Parathyroid adenoma (tissue), 2 donors: ENCODE data around the gene RBP4.
A peak's percentile ranks its signal among the peaks of the same experiment; 100 is the strongest.

Experiments
- H2AFZ ChIP-seq: fragments of 300-600 bp; sonication (generic); one replicate; pipeline ENCODE4 v1.7.0; 2017; ENCODE audit warnings: antibody characterized with exemption, mild to moderate bottlenecking
- H3K27ac ChIP-seq: fragments of 300-600 bp; sonication (generic); one replicate; pipeline ENCODE4 v1.7.0; 2017
- H3K27me3 ChIP-seq: fragments of 300-600 bp; sonication (generic); one replicate; pipeline ENCODE4 v1.7.0; 2017; ENCODE audit warnings: low read length; ENCODE audit not compliant: control insufficient read depth, insufficient read depth
- H3K36me3 ChIP-seq: fragments of 300-600 bp; sonication (generic); one replicate; pipeline ENCODE4 v1.7.0; 2017; ENCODE audit warnings: low read length; ENCODE audit not compliant: control insufficient read depth, insufficient read depth
- H3K4me1 ChIP-seq: fragments of 300-600 bp; sonication (generic); one replicate; pipeline ENCODE4 v1.7.0; 2017; ENCODE audit warnings: control low read depth
- H3K4me2 ChIP-seq: fragments of 300-600 bp; sonication (generic); one replicate; pipeline ENCODE4 v1.7.0; 2017; ENCODE audit warnings: low read length
- H3K4me3 ChIP-seq: fragments of 300-600 bp; sonication (generic); one replicate; pipeline ENCODE4 v1.7.0; 2017; ENCODE audit warnings: low read depth, low read length
- H3K79me2 ChIP-seq: fragments of 300-600 bp; sonication (generic); one replicate; pipeline ENCODE4 v1.7.0; 2017; ENCODE audit warnings: control low read depth
- H3K9ac ChIP-seq: fragments of 300-600 bp; sonication (generic); one replicate; pipeline ENCODE4 v1.7.0; 2017; ENCODE audit warnings: mild to moderate bottlenecking
- H3K9me3 ChIP-seq: fragments of 300-600 bp; sonication (generic); one replicate; pipeline ENCODE4 v1.7.0; 2017; ENCODE audit warnings: low read length; ENCODE audit not compliant: control insufficient read depth
- CTCF ChIP-seq: fragments of 300-600 bp; sonication (generic); IDR thresholded peaks from one replicate; pipeline ENCODE4 v1.7.0; 2017; ENCODE audit warnings: antibody characterized with exemption, mild to moderate bottlenecking
- donor health status: primary hyperparathyroidism.

The RBP4 gene

GRCh38 chr10:93601146-93601773 is at the start of gene RBP4:
RBP4 (minus strand) TSS chr10:93601235; CDS start chr10:93601028, 207 bp downstream.
- H3K79me2 ChIP-seq: no peaks in the 10 kb centered on the region
- no peak within 1 kb of the TSS for H2AFZ ChIP-seq
- no peaks in the 10 kb centered on the region for H3K4me1 ChIP-seq
- no peak within 1 kb of the TSS for H3K9ac ChIP-seq
- no peaks in the 10 kb centered on the region for H3K27me3 ChIP-seq
- H3K27ac ChIP-seq: no peak within 1 kb of the TSS
- no peak for TF ChIP-seq CTCF
- peak within 1 kb of the TSS; percentile 38 for H3K4me2 ChIP-seq
- no peaks in the 10 kb centered on the region for H3K36me3 ChIP-seq
- H3K9me3 ChIP-seq: no peaks in the 10 kb centered on the region
- no peak within 1 kb of the TSS for H3K4me3 ChIP-seq

GRCh38 chr10:93639791-93640190 is 38.8 kb upstream of the RBP4 start:
- no peaks in the 10 kb centered on the region for H3K36me3 ChIP-seq
- H3K27me3 ChIP-seq: no peaks in the 10 kb centered on the region
- H3K4me1 ChIP-seq: no peaks in the 10 kb centered on the region
- no peak overlapping the region for H3K4me2 ChIP-seq
- no peaks in the 10 kb centered on the region for H3K9me3 ChIP-seq
- H3K4me3 ChIP-seq: no peak overlapping the region
- H3K9ac ChIP-seq: no peak overlapping the region
- no peaks in the 10 kb centered on the region for H3K79me2 ChIP-seq
- H2AFZ ChIP-seq: no peak overlapping the region
- TF ChIP-seq CTCF: no peak
- no peak overlapping the region for H3K27ac ChIP-seq

- Histone ChIP-seq H3K9ac (no peak overlapping the region), H3K36me3 (no peaks in the 10 kb centered on the region), H3K27me3 (no peaks in the 10 kb centered on the region), H3K4me3 (no peak overlapping the region), H2AFZ (no peak overlapping the region), H3K27ac (no peak overlapping the region), H3K4me2 (no peak overlapping the region), H3K9me3 (no peaks in the 10 kb centered on the region), H3K4me1 (no peaks in the 10 kb centered on the region), H3K79me2 (no peaks in the 10 kb centered on the region)
- no peak for TF ChIP-seq CTCF
Measured at GRCh38 chr10:93630625-93631557, 29.9 kb upstream of the RBP4 start.

- H3K9ac ChIP-seq: no peak overlapping the region
- TF ChIP-seq CTCF: no peak
- H3K27ac ChIP-seq: no peak overlapping the region
- H3K4me3 ChIP-seq: no peak overlapping the region
- no peaks in the 10 kb centered on the region for H3K27me3 ChIP-seq
- no peaks in the 10 kb centered on the region for H3K79me2 ChIP-seq
- no peaks in the 10 kb centered on the region for H3K4me1 ChIP-seq
- H3K4me2 ChIP-seq: no peak overlapping the region
- no peak overlapping the region for H2AFZ ChIP-seq
- no peaks in the 10 kb centered on the region for H3K36me3 ChIP-seq
- H3K9me3 ChIP-seq: no peaks in the 10 kb centered on the region
Measured at GRCh38 chr10:93629647-93630305, 28.7 kb upstream of the RBP4 start.
